Measurements from ENCODE around the gene ECE1. TPM values are rescaled to one million over a fixed set of nuclear protein-coding genes. Genes with fewer than 3 reads are reported as not detected.

The ECE1 gene
- total RNA-seq, 4 donors from 2014 or later, result 68.3 to 94.7 (median 69.9) TPM

DNA sequence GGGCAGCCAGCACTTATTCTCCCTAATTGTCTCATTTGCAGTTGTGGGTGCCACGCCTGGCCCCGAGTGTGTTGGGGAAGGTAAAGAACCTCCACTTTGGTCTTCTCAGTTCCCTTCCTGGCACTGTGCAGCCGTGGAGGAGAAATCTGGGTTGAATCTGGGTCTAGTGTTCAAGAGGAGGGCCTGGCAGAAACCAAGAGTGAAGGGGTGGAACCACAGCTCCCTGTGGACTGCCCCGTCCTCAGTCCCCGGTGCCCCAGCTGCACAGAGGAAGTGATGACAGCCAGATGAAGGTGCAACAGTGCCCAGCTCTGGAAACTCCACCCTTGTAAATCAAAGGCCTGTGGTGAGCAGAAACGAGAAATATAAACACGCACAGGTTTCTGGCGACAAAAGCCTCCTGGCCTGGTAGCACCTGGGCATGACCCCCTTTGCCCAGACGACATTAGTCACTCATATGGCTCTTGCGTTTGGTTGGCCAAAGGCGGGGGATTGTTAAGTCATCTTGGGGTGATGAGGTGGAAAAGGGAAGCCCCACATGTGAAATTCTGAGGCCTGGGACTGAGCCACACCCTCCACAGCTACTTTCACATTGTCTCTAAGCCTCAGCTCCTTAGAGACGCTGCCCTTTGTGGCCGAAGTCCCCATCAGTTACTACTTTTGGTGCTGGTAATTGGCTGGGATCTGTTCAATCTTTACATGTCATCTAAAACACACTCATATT, 4.2 kb upstream of the ECE1 start:
- Histone ChIP-seq H3K36me3 (peaks cover 0 to 4% of the 10 kb centered on the region in 2 donors), H3K27ac (peak overlapping the region in 3 of 4 donors; percentile 28 to 49 (median 48)), H3K27me3 (no peaks in the 10 kb centered on the region), H3K4me3 (no peak overlapping the region), H3K4me1 (peaks cover 0 to 71% (median under 1%) of the 10 kb centered on the region in 3 donors), H3K9me3 (no peaks in the 10 kb centered on the region)
- ATAC-seq, result no peak
- no peak for TF ChIP-seq POLR2A (IDR thresholded peaks at IDR 0.05)
- no peak for TF ChIP-seq EP300 (IDR thresholded peaks at IDR 0.05)
- no peak for TF ChIP-seq POLR2AphosphoS5 (IDR thresholded peaks at IDR 0.05)
- TF ChIP-seq, protein P1, sequence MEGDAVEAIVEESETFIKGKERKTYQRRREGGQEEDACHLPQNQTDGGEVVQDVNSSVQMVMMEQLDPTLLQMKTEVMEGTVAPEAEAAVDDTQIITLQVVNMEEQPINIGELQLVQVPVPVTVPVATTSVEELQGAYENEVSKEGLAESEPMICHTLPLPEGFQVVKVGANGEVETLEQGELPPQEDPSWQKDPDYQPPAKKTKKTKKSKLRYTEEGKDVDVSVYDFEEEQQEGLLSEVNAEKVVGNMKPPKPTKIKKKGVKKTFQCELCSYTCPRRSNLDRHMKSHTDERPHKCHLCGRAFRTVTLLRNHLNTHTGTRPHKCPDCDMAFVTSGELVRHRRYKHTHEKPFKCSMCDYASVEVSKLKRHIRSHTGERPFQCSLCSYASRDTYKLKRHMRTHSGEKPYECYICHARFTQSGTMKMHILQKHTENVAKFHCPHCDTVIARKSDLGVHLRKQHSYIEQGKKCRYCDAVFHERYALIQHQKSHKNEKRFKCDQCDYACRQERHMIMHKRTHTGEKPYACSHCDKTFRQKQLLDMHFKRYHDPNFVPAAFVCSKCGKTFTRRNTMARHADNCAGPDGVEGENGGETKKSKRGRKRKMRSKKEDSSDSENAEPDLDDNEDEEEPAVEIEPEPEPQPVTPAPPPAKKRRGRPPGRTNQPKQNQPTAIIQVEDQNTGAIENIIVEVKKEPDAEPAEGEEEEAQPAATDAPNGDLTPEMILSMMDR (IDR thresholded peaks at IDR 0.05), result no peak
- 51 to 90% methylated on average over 2 to 9 of the region's 13 CpGs for WGBS, 2 donors (ENCODE audit: low coverage in 1 of 2)

DNA sequence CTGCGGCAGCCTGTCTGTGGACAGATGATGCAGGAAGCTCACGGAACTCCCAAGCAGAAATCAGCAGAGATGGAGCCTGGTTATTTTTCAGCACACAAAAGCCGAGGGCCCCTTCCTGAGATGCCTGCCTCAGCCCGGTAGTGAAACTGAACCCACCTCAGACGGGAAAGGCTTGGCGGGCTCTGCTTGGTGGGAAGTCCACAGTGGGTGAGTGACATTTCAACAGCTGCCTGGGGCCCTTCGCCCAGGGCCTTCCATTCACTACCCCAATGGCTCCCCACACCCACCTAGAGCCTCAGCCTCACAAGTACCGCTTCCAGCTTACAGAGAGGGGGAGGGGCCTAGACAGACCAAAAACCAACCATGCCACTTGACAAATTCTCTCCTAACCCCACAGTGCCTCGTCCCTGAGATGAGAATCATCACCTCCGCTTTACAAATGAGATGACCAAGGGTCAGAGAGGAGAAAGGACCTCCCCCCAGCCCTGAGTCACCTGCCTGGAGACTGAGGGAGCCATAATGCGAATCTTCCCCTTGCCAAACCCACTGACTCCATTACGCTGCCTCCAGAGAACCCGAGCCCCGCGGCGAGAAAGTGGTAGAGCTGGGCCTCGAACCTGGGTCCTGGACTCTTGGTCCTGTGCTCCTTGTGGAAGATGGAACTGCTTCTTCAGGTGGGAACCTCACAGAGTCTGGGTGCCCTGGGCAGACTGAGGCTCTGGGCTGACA, 3.4 kb upstream of the ECE1 start:
- WGBS, 2 donors (ENCODE audit: low coverage in 1 of 2), result 96% methylated on average over 7 of the region's 17 CpGs; no CpG with 5 or more reads in 1 of the 2 donors
- H3K36me3 ChIP-seq, result no peaks in the 10 kb centered on the region
- H3K4me3 ChIP-seq, result no peak overlapping the region
- peaks cover 0 to 72% (median 3%) of the 10 kb centered on the region in 3 donors for H3K4me1 ChIP-seq
- no peak for TF ChIP-seq POLR2A (IDR thresholded peaks at IDR 0.05)
- peak overlapping the region in 3 of 4 donors; percentile 38 to 49 (median 48) for H3K27ac ChIP-seq
- no peaks in the 10 kb centered on the region for H3K27me3 ChIP-seq
- H3K9me3 ChIP-seq, result no peaks in the 10 kb centered on the region
- no peak for ATAC-seq

DNA sequence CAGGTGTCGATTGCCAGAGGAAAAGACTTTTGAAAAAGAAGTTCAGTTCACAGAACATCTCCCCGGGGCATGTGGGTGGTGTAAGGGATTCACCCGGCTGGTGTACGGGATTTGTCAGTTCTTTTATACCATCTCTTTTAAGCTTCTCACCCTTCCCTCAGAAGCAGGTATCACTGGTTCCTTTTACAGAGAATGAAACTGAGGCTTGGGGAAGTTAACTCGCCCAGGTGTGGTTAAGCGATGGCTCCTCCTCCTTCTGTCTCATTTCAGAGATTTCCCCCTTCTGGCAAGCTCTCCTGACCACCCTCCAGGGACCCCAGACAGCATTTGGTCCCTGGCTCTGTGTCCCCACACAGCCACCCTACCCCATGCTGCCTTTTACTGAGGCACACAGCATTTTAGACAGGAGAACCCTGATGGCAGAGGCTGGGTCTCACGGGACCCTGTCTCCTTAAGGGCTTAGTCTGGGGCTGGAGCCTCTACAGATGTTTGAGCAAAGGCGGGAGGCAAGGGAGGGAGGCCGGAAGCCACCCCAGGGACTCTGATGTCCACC, 2.8 kb upstream of the ECE1 start:
- Histone ChIP-seq H3K27me3 (no peaks in the 10 kb centered on the region), H3K9me3 (no peaks in the 10 kb centered on the region), H3K4me3 (no peak overlapping the region), H3K27ac (peak overlapping the region in 3 of 4 donors; percentile 38 to 49 (median 48)), H3K4me1 (peaks cover 0 to 70% (median 3%) of the 10 kb centered on the region in 3 donors), H3K36me3 (no peaks in the 10 kb centered on the region)
- WGBS, 2 donors (ENCODE audit: low coverage in 1 of 2), result 77% methylated on average over 3 to 7 of the region's 9 CpGs
- ATAC-seq, result no peak
- TF ChIP-seq POLR2A (IDR thresholded peaks at IDR 0.05) (no peak), POLR2AphosphoS5 (IDR thresholded peaks at IDR 0.05) (no peak), EP300 (IDR thresholded peaks at IDR 0.05) (no peak)
- TF ChIP-seq, protein P1 (IDR thresholded peaks at IDR 0.05), result no peak

DNA sequence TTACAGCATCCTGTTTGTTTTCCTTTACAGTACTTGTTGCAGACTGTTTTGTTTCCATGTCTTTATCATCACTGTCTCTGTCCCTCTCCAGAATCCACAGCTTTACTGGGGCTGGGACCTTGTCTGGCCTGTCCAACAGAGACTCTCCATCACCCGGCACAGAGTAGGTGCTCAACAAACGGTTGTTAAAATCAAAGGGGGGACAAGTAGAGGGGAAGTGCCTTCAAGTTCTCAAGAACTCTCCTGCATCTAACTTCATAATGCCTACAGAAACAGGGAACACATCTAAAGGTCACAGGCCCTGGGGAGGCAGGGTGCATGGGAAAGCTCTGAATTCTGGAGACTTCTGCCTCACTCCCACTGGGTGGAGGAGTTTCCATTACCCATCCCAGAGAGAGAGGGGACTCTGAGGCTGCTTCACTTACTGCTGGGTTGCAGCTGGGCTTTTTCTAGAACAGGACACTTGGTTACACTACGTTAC, 2.3 kb upstream of the ECE1 start:
- TF ChIP-seq, protein P1 (IDR thresholded peaks at IDR 0.05), result no peak
- TF ChIP-seq POLR2A (IDR thresholded peaks at IDR 0.05), result no peak
- no peak overlapping the region for H3K4me3 ChIP-seq
- peaks cover 0 to 66% (median 3%) of the 10 kb centered on the region in 3 donors for H3K4me1 ChIP-seq
- no peaks in the 10 kb centered on the region for H3K36me3 ChIP-seq
- no peaks in the 10 kb centered on the region for H3K27me3 ChIP-seq
- no peaks in the 10 kb centered on the region for H3K9me3 ChIP-seq
- 90% methylated on average over 2 of the region's 3 CpGs; no CpG with 5 or more reads in 1 of the 2 donors for WGBS, 2 donors (ENCODE audit: low coverage in 1 of 2)
- ATAC-seq, result no peak
- peak overlapping the region in 3 of 4 donors; percentile 38 to 49 (median 48) for H3K27ac ChIP-seq

DNA sequence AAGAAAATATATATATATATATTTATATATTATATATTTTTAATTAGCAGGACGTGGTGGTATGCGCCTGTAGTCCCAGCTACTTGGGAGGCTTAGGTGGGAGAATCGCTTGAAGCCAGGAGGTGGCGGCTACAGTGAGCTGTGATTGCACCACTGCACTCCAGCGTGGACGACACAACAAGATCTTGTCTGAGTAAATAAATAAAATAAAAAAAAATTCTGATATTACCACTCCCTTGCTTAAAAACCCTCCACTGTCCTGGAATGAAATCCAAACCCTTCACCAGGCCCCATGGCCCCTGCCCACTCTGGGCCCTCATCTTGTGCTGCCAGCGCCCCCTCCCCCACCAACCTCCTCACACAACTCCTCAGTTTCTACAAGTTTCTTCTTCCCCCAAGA, 1.7 kb upstream of the ECE1 start:
- peaks cover 0 to 3% of the 10 kb centered on the region in 2 donors for H3K36me3 ChIP-seq
- WGBS, 2 donors (ENCODE audit: low coverage in 1 of 2), result 96 to 100% methylated on average over 6 to 7 of the region's 7 CpGs
- H3K4me1 ChIP-seq, result peaks cover 0 to 66% (median 3%) of the 10 kb centered on the region in 3 donors
- no peaks in the 10 kb centered on the region for H3K9me3 ChIP-seq
- TF ChIP-seq, protein P1 (IDR thresholded peaks at IDR 0.05), result no peak
- no peak for TF ChIP-seq EP300 (IDR thresholded peaks at IDR 0.05)
- no peak for TF ChIP-seq POLR2AphosphoS5 (IDR thresholded peaks at IDR 0.05)
- no peak for TF ChIP-seq POLR2A (IDR thresholded peaks at IDR 0.05)
- H3K27me3 ChIP-seq, result no peaks in the 10 kb centered on the region
- peak overlapping the region in 1 of 4 donors; percentile 49 for H3K27ac ChIP-seq
- no peak overlapping the region for H3K4me3 ChIP-seq
- ATAC-seq, result no peak
